HG03045 (cell line): ENCODE measurements around the gene STK26.
"Not testable (repeated sequence)": the region's sequence is repeated elsewhere in the genome, so short reads cannot be mapped to it uniquely, and the experiment has no call there.

Experiments used
- ATAC-seq: cut with Tn5 transposase; IDR thresholded peaks from one replicate; pipeline ENCODE4 v1.9.1; 2021; ENCODE audit warnings: mild to moderate bottlenecking, moderate library complexity; ENCODE audit not compliant: unreplicated experiment

Gene STK26

DNA sequence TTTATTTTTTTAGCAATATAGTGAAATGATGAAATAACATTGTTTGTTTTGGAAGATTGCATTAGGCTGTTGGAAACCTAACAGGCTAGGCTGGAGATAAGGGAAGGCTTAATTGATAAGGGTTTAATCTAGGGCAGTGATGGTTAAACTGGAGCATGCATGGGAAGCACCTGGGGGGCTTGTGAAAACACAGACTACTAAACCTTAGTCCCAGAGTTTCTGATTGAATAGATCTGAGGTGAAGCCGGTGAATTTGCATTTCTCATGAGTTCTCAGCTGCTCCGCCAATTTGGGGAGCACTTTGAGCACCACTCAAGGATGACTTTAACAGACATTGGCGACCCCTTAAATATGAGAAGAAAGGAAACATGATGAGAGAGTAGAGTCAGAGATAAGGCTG is 11.5 kb downstream of the STK26 start:
- ATAC-seq, result no peak

DNA sequence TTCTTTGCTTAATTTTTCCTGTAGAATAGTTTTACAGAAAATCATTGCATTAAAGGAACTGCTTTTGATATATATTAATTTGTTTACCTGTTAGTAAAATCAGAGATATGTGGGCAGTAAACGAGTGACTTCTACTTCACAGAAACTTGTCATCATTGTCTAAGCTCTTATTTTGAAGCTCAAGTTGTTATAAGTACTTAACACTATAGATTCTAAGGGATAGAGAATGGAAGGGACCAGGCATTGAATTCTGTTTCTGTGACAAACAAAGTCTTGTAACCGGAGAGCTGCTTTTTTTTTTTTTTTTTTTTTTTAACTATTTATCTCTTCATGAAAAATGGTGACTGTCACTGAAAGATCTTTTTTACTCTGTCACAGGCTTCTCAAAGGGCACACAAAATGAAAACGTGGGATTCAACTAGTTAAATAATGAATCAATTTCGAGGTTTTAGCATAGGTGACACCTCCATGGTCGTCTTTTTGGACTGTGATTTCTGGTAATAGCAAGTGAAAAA is 14.4 kb downstream of the STK26 start:
- ATAC-seq, result no peak

DNA sequence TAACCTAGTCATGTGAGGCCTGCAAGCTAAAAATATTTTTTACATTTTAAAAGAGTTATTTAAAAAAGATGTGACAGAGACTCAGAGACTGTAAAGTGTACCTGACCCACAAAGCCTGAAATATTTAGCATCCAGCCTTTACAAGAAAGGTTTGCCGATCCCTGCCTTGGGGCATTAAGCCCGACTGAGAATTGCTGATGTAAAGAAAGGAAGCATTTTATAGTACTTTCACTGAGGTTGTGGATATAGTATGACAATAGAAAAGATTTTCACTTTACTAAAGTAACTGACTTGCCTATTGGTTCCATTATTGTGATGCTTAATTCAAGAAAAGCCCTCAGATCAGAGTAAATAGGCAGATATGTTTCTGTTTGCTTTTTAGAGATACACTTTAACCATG is 17.0 kb downstream of the STK26 start:
- no peak for ATAC-seq

DNA sequence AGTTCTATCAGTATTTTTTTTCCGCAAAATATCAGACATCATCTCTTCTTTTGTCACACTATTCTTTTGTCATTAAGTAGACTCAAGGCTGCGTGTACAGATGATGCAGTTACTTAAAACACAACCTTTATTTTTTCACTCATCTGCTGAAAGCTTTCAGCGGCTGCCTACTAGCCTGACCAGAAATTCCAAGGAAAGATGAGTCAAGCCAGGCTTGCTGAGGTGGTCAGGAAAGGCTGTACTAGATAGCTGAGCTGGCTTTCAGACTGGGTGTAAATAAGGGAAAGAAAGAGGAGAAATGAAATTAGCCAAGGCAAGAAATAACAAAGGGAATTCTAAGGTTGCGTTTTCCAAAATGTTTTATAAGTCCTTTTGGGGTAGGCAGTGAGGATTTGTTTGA is 17.9 kb downstream of the STK26 start:
- ATAC-seq, result no peak

DNA sequence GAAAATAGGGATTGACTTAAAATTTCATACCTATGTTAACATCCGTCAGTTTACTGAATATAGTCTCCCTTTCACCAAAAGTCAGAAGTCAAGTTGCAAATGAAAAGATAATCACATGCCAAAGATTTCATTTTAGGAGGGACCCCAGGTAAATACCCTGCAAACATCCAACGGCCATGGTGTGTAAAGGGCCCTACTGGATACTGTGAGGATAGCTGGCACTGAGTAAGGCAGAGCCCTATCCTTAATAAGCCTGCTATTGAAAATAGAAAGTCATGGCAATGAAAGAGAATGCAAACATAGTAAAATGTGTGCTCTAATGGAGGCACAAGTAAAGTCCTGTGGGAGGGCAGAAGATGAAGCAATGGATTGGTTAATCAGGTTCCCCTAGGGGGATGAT is 20.9 kb downstream of the STK26 start:
- no peak for ATAC-seq

DNA sequence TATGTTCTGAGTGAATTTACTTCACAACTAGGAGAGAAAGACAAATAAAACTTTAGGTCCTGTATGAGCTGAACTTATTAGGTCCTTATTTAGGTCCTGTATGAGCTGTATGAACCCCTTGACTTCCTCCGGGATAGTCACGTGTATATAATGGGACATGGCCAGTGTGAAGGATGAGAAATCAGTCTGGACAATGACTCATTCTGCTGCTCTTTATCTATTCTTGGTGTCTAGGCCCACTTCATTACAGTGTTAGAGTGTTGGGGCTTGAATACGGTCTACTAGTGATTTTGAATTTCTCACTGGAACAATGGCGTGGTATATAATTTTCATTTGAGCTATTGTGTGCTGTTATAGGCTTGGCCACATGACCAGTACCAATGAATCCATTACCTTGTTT is 21.9 kb downstream of the STK26 start:
- ATAC-seq, result no peak

DNA sequence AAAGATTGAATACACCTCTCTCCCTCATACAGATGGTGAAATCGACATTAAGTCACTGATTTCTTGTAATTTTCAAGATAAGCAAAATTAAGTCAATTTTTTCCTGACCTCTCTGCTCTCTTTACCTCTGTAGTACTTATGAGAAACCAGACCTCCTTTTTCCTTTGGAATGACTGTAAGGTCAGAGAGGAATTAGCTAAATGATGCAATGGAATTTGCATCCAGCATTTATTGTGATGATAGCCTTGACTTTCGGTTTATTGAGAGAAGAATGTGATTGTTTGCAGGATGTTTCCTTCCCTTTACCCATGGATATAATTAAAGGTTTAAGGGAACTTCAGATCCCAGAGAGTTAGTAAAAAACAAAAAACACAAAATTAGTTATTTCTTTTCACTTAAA is 22.4 kb downstream of the STK26 start:
- no peak for ATAC-seq

DNA sequence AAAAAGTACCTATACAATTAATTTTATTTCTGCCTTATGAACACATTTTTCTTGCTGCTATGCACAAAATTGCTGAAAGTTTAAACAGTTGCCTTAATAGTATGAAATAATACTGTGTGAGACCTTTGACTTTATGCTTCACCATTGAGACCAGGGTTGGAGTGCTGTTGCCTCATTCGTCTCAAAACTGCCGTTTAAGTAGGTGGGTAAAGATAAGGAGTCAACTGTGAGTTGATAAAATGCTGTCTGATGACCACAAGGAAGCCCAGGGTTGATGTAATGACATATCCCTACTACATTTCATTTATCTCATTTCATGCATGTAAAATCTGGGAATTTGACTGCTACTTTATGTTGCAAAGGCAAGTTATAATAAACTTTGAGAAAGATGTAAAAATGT is 23.4 kb downstream of the STK26 start:
- ATAC-seq, result no peak

DNA sequence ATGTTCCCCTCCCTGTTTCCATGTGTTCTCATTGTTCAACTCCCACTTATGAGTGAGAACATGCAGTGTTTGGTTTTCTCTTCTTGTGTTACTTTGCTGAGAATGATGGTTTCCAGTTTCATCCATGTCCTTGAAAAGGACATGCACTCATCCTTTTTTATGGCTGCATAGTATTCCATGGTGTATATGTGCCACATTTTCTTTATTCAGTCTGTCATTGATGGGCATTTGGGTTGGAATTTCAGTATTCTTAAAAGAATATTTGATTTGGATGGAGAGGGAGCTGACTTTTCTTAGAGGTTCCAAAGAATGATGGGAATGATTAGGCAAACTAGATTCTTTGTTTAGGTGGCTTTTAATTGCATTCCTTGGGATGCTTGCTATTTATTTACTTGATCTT is 28.7 kb downstream of the STK26 start:
- not testable (repeated sequence) for ATAC-seq

DNA sequence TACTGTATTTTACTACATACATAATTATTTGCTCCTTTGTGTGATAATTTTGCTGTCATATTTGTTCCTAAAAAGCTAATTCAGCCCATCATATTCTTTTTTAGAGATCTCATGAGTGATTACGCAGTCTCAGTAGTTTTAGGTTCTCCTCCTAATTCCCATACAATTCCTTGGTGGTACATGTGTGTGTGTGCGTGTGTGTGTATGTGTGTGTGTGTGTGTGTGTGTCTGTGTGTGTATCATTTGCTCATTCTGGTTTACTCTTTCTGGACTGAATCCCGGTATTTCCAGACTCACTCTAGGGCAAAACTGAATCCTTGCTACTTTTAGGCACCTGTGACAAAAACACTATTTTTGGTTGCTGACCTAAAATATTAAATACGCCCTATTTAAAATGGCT is 34.9 kb downstream of the STK26 start:
- no peak for ATAC-seq

DNA sequence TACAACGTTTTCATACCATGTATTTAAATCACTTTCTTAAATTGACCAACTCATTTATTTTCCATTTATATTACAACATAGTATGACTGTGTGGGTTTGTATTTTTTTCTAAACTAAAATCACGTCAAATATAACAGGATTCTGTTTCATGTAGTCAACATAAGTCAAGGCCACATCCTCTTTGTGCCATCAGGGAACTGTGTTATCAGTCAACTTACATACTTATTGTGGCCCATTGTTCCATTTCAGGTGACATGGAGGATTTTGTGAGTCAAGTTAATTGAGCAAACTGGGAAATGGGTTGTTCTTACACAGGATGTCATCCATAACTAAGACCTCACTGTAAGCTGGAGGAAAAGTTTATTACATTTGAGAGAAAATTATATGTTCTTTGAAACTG is 35.9 kb downstream of the STK26 start:
- ATAC-seq, result no peak

DNA sequence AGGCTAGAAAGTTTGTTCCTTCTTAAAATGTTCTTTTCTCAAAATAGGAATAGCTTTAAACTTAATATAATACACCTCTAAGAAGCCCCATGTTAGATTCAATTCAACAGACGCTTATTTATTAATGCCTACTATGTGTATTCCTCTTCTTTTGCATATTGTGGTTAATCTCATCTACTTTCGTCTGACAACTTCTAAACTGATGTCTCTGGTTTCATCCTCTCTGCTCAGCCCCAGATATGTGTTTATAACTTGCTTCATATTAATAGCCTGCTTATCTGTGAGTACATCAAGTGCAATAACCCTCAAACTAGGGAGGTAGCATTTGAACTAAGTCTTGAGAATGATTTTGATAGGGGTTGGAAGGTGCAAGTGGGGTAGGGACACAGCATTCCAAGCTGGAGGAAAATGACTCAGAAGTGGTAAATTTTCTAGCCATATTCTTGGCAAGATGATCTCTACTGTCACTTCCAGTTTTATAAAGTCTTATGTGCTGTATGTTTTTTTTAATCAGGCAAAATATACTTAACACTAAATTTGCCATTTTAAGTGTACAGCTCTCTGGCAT is 37.0 kb downstream of the STK26 start:
- no peak for ATAC-seq

DNA sequence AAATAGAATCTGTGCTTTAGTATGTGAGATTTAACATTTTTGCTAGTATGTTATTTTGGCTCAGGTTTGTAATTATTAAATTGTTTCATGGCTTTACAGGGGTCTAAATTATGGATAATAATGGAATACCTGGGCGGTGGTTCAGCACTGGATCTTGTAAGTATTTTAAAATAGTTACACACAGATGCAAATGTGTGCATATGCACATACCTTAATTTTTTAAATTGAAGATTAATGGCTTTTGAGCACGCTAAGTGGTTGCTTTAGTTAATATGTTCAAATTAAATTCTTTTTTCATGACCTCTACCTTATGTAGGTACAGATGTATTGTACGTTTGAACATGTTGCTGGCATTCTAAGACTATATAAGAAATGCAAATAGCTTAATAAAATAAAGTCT is 40.2 kb downstream of the STK26 start:
- ATAC-seq, result no peak

DNA sequence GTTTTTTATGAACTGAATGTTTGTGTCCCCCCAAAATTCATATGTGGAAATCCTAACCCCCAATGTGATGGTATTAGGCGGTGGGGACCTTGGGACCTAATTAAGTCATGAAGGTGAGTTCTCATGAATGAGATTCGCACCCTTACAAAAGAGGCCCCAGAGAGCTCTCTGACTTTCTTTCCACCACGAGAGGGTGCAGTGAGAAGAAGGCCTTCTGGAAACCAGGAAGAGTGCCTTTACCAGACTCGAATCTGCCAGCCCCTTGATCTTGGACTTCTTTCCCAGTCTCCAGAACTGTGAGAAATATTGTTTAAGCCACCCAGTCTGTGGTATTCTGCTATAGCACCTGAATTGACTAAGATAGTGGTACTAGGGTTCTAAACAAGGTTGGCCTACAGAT is 40.8 kb downstream of the STK26 start:
- ATAC-seq, result no peak

DNA sequence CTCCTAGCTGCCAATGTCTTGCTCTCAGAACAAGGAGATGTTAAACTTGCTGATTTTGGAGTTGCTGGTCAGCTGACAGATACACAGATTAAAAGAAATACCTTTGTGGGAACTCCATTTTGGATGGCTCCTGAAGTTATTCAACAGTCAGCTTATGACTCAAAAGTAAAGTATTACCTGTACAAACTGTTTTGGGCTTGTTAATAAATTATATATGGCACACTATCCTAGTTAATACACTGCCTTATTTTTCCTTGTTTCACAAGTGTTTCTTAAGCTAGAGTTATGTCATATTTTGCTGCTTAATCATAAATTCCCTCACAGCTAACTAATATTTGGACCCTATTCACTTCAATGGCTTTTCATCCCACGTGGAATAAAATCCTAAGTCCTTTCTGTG is 45.3 kb downstream of the STK26 start:
- ATAC-seq, result no peak

DNA sequence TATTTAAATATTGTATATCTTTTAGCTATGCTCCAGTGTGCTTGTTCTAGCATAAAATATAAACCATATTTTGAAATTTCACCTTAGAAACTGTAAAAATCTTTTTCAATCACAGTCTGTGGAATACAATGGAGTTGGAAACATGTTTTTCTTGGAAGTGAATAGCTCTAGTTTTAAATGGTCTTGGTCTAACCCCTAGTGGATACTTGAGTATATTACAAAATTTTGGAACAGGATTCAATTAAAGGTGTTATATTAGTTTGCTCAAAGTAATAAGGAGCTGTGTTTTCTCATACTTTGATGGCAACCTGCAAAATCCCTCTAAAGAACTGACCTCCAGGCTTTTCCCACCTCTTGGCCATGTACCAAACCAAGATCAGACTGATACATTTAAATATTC is 48.2 kb downstream of the STK26 start:
- ATAC-seq, result no peak

DNA sequence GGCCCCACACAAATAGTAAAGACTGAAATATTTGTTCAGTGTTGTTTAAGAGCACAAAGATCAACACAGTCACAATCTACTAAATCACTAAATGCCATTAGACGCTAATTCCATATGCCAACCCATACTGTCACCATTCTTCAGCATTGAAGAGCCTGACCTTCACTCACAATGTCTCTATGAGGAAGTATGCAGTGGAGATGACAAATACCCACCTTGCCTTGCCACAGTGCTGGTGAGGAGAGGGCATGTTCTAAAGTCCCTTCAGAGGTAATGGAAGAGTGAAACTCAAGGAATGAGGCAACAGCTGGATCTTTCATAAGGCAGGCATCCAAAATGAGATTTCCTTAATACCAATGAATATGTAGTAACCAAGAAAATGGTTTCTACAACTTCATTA is 54.3 kb downstream of the STK26 start:
- ATAC-seq, result no peak

DNA sequence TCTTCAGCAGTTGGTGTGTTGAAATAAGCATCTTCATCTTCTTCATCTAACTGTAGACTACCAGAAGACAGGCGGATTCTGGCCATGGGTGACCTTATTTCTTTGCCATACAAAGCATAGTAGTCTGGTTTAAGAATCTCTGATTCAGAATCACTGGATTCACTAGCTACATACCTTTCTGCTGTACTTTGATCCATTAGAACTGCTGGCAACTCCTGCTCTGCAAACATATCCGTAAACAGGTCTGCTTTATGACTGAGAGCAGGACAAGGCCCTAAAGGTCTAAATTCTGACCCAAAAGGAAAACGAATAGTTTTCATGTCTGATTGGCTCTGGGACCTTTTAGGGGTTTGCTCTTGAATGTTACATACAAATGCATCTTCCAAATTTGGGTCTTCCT is 54.8 kb downstream of the STK26 start:
- ATAC-seq, result no peak

DNA sequence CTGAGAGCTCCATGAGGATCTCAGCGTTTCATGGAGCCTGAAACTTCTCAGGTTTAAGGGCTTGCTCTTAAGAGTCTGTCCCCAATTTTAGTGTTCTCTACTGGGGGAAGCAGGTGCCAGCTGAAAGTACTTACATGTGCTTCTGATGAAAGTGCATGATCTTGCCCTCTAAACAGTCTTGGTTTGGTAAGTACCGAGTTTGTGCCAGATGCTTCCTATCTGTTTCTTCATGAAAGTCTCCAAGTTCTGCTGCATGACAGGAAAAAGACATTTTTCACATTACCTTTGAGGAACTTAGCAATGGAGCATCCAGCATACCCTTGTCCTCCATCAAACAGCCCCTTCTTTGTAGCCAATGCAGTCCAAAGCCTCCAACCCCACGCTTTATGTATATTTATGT is 62.7 kb downstream of the STK26 start:
- no peak for ATAC-seq

DNA sequence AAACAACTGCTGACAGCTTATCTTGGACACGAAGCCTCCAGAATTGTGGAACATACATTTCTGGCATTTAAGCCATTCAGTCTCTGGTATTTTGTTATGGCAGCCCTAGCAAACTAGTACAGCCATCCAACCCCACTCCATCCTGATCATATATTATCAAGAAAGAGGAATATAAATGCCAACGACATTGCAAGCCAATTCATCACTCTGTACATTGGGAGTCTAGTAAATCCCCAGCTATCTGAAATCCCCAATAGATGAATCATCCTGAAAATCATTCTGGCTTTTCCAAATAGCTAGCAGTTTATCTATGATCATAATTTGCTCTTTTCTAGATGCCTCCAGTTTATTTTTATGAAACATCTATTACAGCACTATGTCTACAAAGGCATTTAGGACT is 63.6 kb downstream of the STK26 start:
- no peak for ATAC-seq

DNA sequence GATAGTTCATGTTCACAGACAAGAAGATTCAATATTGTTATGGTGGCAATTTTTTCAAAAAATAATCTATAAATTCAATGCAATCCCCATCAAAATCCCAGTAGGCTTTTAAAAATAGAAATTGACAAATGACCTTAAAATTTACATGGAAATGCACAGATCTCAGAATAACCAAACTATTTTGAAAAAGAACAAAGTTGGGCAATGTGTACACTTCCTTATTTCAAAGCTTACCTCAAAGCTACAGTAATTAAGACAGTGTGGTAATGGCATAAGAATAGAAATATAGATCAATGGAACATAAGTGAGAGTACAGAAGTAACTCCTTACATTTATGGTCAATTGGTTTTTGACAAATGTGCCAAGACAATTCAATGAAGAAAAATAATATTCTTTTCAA is 65.8 kb downstream of the STK26 start:
- ATAC-seq, result no peak

DNA sequence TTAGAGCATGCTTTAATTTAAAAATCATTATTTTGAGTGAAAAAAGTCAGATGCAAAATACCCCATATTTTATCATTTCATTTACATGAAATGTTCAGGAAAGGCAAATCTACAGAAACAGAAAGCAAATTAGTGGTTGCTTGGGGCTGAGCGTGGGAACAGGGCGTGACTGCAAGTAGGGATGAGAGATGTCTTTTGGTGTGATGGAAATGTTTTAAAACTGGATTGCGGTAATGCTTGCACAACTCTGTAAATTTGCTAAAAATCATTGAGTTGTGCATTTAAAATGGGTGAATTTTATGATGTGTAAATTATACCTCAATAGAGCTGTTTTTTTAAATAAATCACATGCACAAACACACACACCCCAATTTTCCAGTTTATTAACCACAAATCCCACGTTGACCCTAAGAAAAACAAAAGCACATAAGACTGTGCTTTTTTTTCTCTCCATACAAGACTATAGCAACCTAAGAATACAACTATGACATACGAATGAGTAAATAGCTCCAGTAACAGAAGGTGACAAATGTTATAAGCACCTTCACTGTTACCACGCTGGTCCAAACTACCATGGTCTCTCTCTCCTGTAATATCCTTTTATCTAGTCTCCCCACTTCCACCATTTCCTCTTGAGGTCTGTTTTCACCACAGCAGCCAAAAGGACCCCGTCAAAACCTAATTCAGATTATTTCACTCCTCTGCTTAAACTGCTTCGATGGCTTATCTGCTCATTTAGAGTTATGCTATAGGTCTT is 67.5 kb downstream of the STK26 start:
- ATAC-seq, result no peak
